ENCODE results near the gene NUP214.

GRCh38 chr9:131119600-131119999, 5.8 kb upstream of the NUP214 start:
- TF ChIP-seq CTCF (IDR thresholded peaks at IDR 0.05): no peak
- TF ChIP-seq POLR2AphosphoS5 (IDR thresholded peaks at IDR 0.05): no peak
- TF ChIP-seq EP300 (IDR thresholded peaks at IDR 0.05): no peak
- TF ChIP-seq POLR2A (IDR thresholded peaks at IDR 0.05): no peak
